Measurements from ENCODE around the gene BAZ2A. TPM values are rescaled to one million over a fixed set of nuclear protein-coding genes. Genes with fewer than 3 reads are reported as not detected.

BAZ2A gene
- total RNA-seq, 1 experiment from 2014 or later: 131 TPM

GRCh38 chr12:56591126-56591525, 39.0 kb downstream of the BAZ2A start:
- no TSS peak for BruUV-seq (replicated peaks)
- H3K36me3 ChIP-seq (ENCODE audit: control insufficient read depth, insufficient read depth, low read length): 0 out of 2 replicates have a peak, but pooled peaks cover 3% of the 10 kb centered on the region
- no peak overlapping the region for H3K27ac ChIP-seq (ENCODE audit: low read length)
- POLR2A ChIA-PET: interaction anchor here (0.7 kb wide), 1 partner anchor 14 kb away, joined by 3 read pairs; no protein-coding TSS in a partner anchor
- H3K4me1 ChIP-seq (ENCODE audit: control insufficient read depth, insufficient read depth, low read length): no peaks in the 10 kb centered on the region
- ATAC-seq (no peak), DNase-seq (ENCODE audit: low read depth, low spot score) (no peak)
- CTCF ChIA-PET: interaction anchor here (1.0 kb wide), 1 partner anchor 70 kb away, joined by 3 read pairs; no protein-coding TSS in a partner anchor
- in situ Hi-C loops (cut with HindIII; ENCODE audit: low pct_unique_long_range_greater_than_20kb, low sequenced_read_pairs) (no loop called here), intact Hi-C loops (cut with micrococcal nuclease; ENCODE audit: unreplicated experiment) (no loop called here)
- H3K9me3 ChIP-seq (ENCODE audit: control insufficient read depth, insufficient read depth, low read depth, low read length): no peaks in the 10 kb centered on the region
- TF ChIP-seq POLR2AphosphoS5 (IDR thresholded peaks at IDR 0.05; ENCODE audit: low read depth, low read length) (no peak), TCF7L2 (IDR thresholded peaks at IDR 0.05; ENCODE audit: low read depth, low read length) (no peak), SIN3A (IDR thresholded peaks at IDR 0.05; ENCODE audit: borderline replicate concordance, insufficient read depth, low read depth, low read length) (no peak), CTCF (IDR thresholded peaks at IDR 0.05) (no peak), REST (IDR thresholded peaks at IDR 0.05; ENCODE audit: insufficient read depth in 1 of 2, low read depth in 2 of 2, low read length in 1 of 2) (no peak)
- no peak overlapping the region for H3K4me3 ChIP-seq (ENCODE audit: low read depth in 2 of 2, low read length in 2 of 2)
- H3K27me3 ChIP-seq (ENCODE audit: control insufficient read depth, insufficient read depth, low read length): no peaks in the 10 kb centered on the region

GRCh38 chr12:56590237-56590830, 39.8 kb downstream of the BAZ2A start:
- peak; percentile 77 for TF ChIP-seq CTCF (IDR thresholded peaks at IDR 0.05)
- TF ChIP-seq SIN3A (IDR thresholded peaks at IDR 0.05; ENCODE audit: borderline replicate concordance, insufficient read depth, low read depth, low read length): no peak
- Histone ChIP-seq H3K27me3 (ENCODE audit: control insufficient read depth, insufficient read depth, low read length) (no peaks in the 10 kb centered on the region), H3K4me1 (ENCODE audit: control insufficient read depth, insufficient read depth, low read length) (no peaks in the 10 kb centered on the region), H3K4me3 (ENCODE audit: low read depth in 2 of 2, low read length in 2 of 2) (no peak overlapping the region), H3K36me3 (ENCODE audit: control insufficient read depth, insufficient read depth, low read length) (0 out of 2 replicates have a peak, but pooled peaks cover 1% of the 10 kb centered on the region), H3K9me3 (ENCODE audit: control insufficient read depth, insufficient read depth, low read depth, low read length) (no peaks in the 10 kb centered on the region), H3K27ac (ENCODE audit: low read length) (no peak overlapping the region)
- DNase-seq (ENCODE audit: low read depth, low spot score) (peak; percentile 20), ATAC-seq (peak; percentile 77)
- no TSS peak for BruUV-seq (replicated peaks)
- ChIA-PET CTCF (interaction anchor here (1.0 kb wide), 1 partner anchor 69 kb away, joined by 3 read pairs; no protein-coding TSS in a partner anchor), POLR2A (interaction anchor here (0.7 kb wide), 1 partner anchor 13 kb away, joined by 3 read pairs; no protein-coding TSS in a partner anchor)
- intact Hi-C loops (cut with micrococcal nuclease; ENCODE audit: unreplicated experiment): no loop called here
- in situ Hi-C loops (cut with HindIII; ENCODE audit: low pct_unique_long_range_greater_than_20kb, low sequenced_read_pairs): no loop called here

Measured in Panc1 (cell line).